SK-N-SH treated with all-trans-retinoic acid at 6 μM for 48 hours (cell line): Measurements from ENCODE around the gene STEAP2.

Experiments
- ATAC-seq: fragments of 200-7000 bp; cut with Tn5 transposase; 3 replicates; pipeline ENCODE4 v1.9.1; 2020; ENCODE audit warnings: mild to moderate bottlenecking, moderate library complexity
- ARNTL ChIP-seq: fragments of 450-650 bp; formaldehyde crosslinking; IDR thresholded peaks from 2 replicates; pipeline ENCODE4 v1.5.0; 2020; ENCODE audit warnings: low read depth, mild to moderate bottlenecking, moderate library complexity, borderline replicate concordance
- BACH2 ChIP-seq: fragments of 250-450 bp; sonication (Bioruptor Pico); IDR thresholded peaks from 2 replicates; pipeline ENCODE4 v1.9.0; 2021; ENCODE audit warnings: mild to moderate bottlenecking, borderline replicate concordance
- CSDC2 ChIP-seq: fragments of 250-450 bp; sonication (Bioruptor Pico); IDR thresholded peaks from 2 replicates; pipeline ENCODE4 v1.5.0; 2020; ENCODE audit warnings: mild to moderate bottlenecking, moderate library complexity
- CSRNP3 ChIP-seq: fragments of 250-450 bp; sonication (Bioruptor Pico); IDR thresholded peaks from 2 replicates; pipeline ENCODE4 v1.5.1; 2021; ENCODE audit warnings: mild to moderate bottlenecking, moderate library complexity
- GLIS3 ChIP-seq: fragments of 250-450 bp; sonication (Bioruptor Pico); IDR thresholded peaks from 2 replicates; pipeline ENCODE4 v1.5.0; 2020; ENCODE audit warnings: mild to moderate bottlenecking, moderate library complexity
- ISL1 ChIP-seq: fragments of 250-450 bp; sonication (Bioruptor Pico); IDR thresholded peaks from 2 replicates; pipeline ENCODE4 v2.1.2; 2022; ENCODE audit warnings: mild to moderate bottlenecking, moderate library complexity
- OSR1 ChIP-seq: fragments of 250-450 bp; sonication (Bioruptor Pico); IDR thresholded peaks from 2 replicates; pipeline ENCODE4 v1.8.0; 2022; ENCODE audit warnings: moderate library complexity, mild to moderate bottlenecking, inconsistent platforms
- POU6F1 ChIP-seq: fragments of 250-450 bp; sonication (Bioruptor Pico); IDR thresholded peaks from 2 replicates; pipeline ENCODE4 v1.8.0; 2021; ENCODE audit warnings: low read depth, mild to moderate bottlenecking, moderate library complexity, borderline replicate concordance
- PPARA ChIP-seq: fragments of 250-450 bp; sonication (Bioruptor Pico); IDR thresholded peaks from 2 replicates; pipeline ENCODE4 v1.5.0; 2020; ENCODE audit warnings: mild to moderate bottlenecking, borderline replicate concordance
- RARB ChIP-seq: fragments of 250-450 bp; sonication (Bioruptor Pico); IDR thresholded peaks from 2 replicates; pipeline ENCODE4 v1.8.0; 2021; ENCODE audit warnings: mild to moderate bottlenecking, moderate library complexity
- TCF4 ChIP-seq: fragments of 250-450 bp; sonication (Bioruptor Pico); IDR thresholded peaks from 2 replicates; pipeline ENCODE4 v1.8.0; 2021; ENCODE audit warnings: mild to moderate bottlenecking, moderate library complexity, borderline replicate concordance
- TOX ChIP-seq: fragments of 250-450 bp; sonication (Bioruptor Pico); IDR thresholded peaks from 2 replicates; pipeline ENCODE4 v1.8.0; 2021; ENCODE audit warnings: mild to moderate bottlenecking, moderate library complexity, borderline replicate concordance
- TSHZ2 ChIP-seq: fragments of 250-450 bp; sonication (Bioruptor Pico); IDR thresholded peaks from 2 replicates; pipeline ENCODE4 v1.5.0; 2020; ENCODE audit warnings: mild to moderate bottlenecking, moderate library complexity
- ZC3H10 ChIP-seq: fragments of 250-450 bp; sonication (Bioruptor Pico); IDR thresholded peaks from 2 replicates; pipeline ENCODE4 v1.5.1; 2021; ENCODE audit warnings: mild to moderate bottlenecking, moderate library complexity
- ZFP3 ChIP-seq: fragments of 250-450 bp; sonication (Bioruptor Pico); IDR thresholded peaks from 2 replicates; pipeline ENCODE4 v1.5.0; 2020; ENCODE audit warnings: mild to moderate bottlenecking, moderate library complexity
- ZFP30 ChIP-seq: fragments of 450-650 bp; formaldehyde crosslinking; IDR thresholded peaks from 2 replicates; pipeline ENCODE4 v1.5.0; 2022; ENCODE audit warnings: mild to moderate bottlenecking, moderate library complexity
- ZNF565 ChIP-seq: fragments of 450-650 bp; formaldehyde crosslinking; conservative IDR thresholded peaks from 2 replicates; pipeline ENCODE4 v1.5.0; 2020; ENCODE audit warnings: low read depth, mild to moderate bottlenecking, moderate library complexity
- ZNF70 ChIP-seq: fragments of 450-650 bp; formaldehyde crosslinking; IDR thresholded peaks from 2 replicates; pipeline ENCODE4 v1.5.0; 2020; ENCODE audit warnings: mild to moderate bottlenecking, moderate library complexity
- ZNF8 ChIP-seq: fragments of 450-650 bp; formaldehyde crosslinking; IDR thresholded peaks from 2 replicates; pipeline ENCODE4 v1.5.0; 2020; ENCODE audit warnings: mild to moderate bottlenecking, moderate library complexity
- TF ChIP-seq, protein P1 (sequence below): fragments of 250-450 bp; sonication (Bioruptor Pico); IDR thresholded peaks from 2 replicates; pipeline ENCODE4 v1.5.1; 2020; ENCODE audit warnings: low read depth, mild to moderate bottlenecking, moderate library complexity
- TF ChIP-seq, protein P2 (sequence below): fragments of 250-450 bp; sonication (Bioruptor Pico); IDR thresholded peaks from 2 replicates; pipeline ENCODE4 v1.8.0; 2020; ENCODE audit warnings: mild to moderate bottlenecking, moderate library complexity, borderline replicate concordance

STEAP2 gene

GRCh38 chr7:90274161-90274560 lies 62.6 kb downstream of the STEAP2 start:
- TF ChIP-seq ZC3H10 (CRISPR knock-in tag) (no peak), BACH2 (no peak), ZNF8 (no peak), ISL1 (no peak), ZFP3 (CRISPR knock-in tag) (no peak), ZNF565 (CRISPR knock-in tag) (no peak), RARB (CRISPR knock-in tag) (no peak), ZNF70 (CRISPR knock-in tag) (no peak), GLIS3 (CRISPR knock-in tag) (no peak), OSR1 (CRISPR knock-in tag) (no peak), ZFP30 (no peak), TCF4 (CRISPR knock-in tag) (no peak), ARNTL (CRISPR knock-in tag) (no peak), TOX (CRISPR knock-in tag) (no peak), PPARA (CRISPR knock-in tag) (no peak), POU6F1 (CRISPR knock-in tag) (no peak), CSRNP3 (no peak)
- no peak for ATAC-seq

DNA sequence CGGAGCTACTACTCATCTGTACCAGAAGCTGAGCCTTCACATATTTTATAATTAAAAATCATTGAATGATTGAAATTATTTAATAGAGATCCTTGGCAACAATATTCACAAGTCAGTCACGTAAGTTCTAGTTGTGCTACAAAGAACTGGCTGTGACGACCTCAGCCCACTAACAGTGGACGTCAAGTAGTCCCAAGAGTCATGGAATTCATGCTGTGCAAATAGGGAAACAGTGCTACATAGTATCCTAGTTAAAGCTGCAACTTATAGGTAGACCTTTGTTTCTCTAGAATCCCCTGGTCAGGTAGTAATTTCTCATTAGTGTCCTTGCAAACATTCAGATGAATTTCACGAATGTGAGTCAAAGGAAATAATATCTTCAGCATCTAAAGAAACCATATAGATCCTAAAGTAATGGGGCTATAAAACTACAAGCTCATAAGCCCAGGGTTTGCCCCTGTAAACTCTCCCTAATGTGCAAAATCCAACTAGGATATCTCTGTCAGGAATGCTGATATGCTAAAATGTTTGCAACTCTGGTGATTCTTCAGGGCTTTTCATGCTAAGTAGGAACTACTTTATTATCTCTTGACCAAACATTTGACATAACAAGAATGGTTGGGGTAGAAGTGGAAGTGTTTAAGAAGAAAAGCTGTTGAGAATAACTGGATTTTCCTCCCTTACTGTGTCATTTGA lies 64.6 kb downstream of the STEAP2 start:
- no peak for ATAC-seq
- no peak for TF ChIP-seq PPARA (CRISPR knock-in tag)
- TF ChIP-seq, protein P1, sequence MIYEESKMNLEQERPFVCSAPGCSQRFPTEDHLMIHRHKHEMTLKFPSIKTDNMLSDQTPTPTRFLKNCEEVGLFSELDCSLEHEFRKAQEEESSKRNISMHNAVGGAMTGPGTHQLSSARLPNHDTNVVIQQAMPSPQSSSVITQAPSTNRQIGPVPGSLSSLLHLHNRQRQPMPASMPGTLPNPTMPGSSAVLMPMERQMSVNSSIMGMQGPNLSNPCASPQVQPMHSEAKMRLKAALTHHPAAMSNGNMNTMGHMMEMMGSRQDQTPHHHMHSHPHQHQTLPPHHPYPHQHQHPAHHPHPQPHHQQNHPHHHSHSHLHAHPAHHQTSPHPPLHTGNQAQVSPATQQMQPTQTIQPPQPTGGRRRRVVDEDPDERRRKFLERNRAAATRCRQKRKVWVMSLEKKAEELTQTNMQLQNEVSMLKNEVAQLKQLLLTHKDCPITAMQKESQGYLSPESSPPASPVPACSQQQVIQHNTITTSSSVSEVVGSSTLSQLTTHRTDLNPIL (CRISPR knock-in tag), result no peak
- TF ChIP-seq, protein P2, sequence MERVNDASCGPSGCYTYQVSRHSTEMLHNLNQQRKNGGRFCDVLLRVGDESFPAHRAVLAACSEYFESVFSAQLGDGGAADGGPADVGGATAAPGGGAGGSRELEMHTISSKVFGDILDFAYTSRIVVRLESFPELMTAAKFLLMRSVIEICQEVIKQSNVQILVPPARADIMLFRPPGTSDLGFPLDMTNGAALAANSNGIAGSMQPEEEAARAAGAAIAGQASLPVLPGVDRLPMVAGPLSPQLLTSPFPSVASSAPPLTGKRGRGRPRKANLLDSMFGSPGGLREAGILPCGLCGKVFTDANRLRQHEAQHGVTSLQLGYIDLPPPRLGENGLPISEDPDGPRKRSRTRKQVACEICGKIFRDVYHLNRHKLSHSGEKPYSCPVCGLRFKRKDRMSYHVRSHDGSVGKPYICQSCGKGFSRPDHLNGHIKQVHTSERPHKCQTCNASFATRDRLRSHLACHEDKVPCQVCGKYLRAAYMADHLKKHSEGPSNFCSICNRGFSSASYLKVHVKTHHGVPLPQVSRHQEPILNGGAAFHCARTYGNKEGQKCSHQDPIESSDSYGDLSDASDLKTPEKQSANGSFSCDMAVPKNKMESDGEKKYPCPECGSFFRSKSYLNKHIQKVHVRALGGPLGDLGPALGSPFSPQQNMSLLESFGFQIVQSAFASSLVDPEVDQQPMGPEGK, result no peak
- no peak for TF ChIP-seq TSHZ2 (CRISPR knock-in tag)
- TF ChIP-seq OSR1 (CRISPR knock-in tag), result no peak
- no peak for TF ChIP-seq CSDC2 (CRISPR knock-in tag)
